A673 (cell line): ENCODE results near the gene MBIP.

ENCODE experiments used
- CTCF ChIP-seq: fragments of 300-800, 200-600 bp; sonication (generic); conservative IDR thresholded peaks from 2 replicates; pipeline ENCODE4 v1.5.1; 2017; ENCODE audit warnings: low read depth, mild to moderate bottlenecking, antibody characterized with exemption, low read length, moderate library complexity, mixed read lengths
- EZH2 ChIP-seq: fragments of 200-600 bp; sonication (generic); IDR thresholded peaks from 2 replicates; pipeline ENCODE4 v1.6.1; 2017; ENCODE audit warnings: borderline replicate concordance, low read depth, mild to moderate bottlenecking, mixed read lengths, antibody characterized with exemption, low read length; ENCODE audit not compliant: poor library complexity, severe bottlenecking

- TF ChIP-seq CTCF: no peak
- no peak for TF ChIP-seq EZH2
These were observed 45.3 kb upstream of the MBIP start for GRCh38 chr14:36365766-36366165.
